Measurements from ENCODE around the gene SDS.

DNA sequence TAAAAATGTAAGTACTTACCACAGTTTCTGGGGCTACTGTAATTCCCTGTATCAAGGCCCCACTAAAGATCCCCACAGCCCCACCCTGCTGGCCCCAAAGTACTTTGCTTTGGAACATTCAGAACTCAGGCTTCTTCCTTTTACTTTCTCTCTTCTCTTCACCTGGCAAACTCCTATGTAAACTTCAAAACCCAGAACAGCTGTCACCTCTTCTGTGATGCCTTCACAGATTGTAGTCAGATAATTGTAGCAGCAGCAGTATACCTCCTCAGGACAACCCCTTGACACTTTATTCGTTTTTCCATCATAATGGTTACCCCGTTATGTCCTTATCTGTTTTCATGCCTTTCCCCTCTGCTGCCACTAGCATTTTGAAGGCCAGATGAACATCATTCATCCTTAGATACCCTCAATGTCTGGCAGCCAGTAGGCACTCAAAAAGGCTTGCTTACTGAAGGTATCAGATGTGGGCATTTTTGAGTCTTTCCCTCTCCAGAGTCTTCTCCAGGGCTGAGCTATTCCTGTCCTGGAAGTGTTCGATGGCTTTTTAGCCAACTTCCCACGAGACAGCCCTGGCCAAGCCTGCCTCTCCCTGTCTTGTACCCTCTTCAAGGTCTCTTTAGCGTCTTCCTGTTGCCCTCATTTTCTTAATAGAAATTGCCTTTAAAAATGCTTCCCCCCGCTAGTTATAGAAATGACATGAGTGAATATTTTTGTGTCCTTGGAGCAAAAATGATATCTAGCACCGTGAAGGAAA is 37.9 kb downstream of the SDS start:
- TF ChIP-seq, protein P1, sequence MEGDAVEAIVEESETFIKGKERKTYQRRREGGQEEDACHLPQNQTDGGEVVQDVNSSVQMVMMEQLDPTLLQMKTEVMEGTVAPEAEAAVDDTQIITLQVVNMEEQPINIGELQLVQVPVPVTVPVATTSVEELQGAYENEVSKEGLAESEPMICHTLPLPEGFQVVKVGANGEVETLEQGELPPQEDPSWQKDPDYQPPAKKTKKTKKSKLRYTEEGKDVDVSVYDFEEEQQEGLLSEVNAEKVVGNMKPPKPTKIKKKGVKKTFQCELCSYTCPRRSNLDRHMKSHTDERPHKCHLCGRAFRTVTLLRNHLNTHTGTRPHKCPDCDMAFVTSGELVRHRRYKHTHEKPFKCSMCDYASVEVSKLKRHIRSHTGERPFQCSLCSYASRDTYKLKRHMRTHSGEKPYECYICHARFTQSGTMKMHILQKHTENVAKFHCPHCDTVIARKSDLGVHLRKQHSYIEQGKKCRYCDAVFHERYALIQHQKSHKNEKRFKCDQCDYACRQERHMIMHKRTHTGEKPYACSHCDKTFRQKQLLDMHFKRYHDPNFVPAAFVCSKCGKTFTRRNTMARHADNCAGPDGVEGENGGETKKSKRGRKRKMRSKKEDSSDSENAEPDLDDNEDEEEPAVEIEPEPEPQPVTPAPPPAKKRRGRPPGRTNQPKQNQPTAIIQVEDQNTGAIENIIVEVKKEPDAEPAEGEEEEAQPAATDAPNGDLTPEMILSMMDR (IDR thresholded peaks at IDR 0.05): no peak
- TF ChIP-seq POLR2A (IDR thresholded peaks at IDR 0.05): no peak
- TF ChIP-seq EP300 (IDR thresholded peaks at IDR 0.05): no peak

Data from ovary (tissue), 3 donors.